IMR-90 (cell line): Measurements from ENCODE around the gene PIP5K1B. TPM values are rescaled to one million over a fixed set of nuclear protein-coding genes. Genes with fewer than 3 reads are reported as not detected.

ENCODE experiments used
- ATAC-seq: fragments of 200-7000 bp; cut with Tn5 transposase; 2 replicates; pipeline ENCODE4 v1.9.1; 2020; ENCODE audit warnings: low read depth, mild to moderate bottlenecking, moderate library complexity
- BruUV-seq: library from RNA; stranded (reverse); fragments of 400-500 nt; replicated peaks from 2 replicates; lab custom pipeline; 2021; lab: Mats Ljungman, UMichigan
- CTCF ChIA-PET: fragments of 300-600 bp; formaldehyde crosslinking; extraction: SDS; loops from one replicate; lab custom pipeline; 2021; ENCODE audit warnings: antibody characterized with exemption; lab: Yijun Ruan, JAX
- POLR2A ChIA-PET: fragments of 300-600 bp; sonication (Branson Sonifier 250); formaldehyde crosslinking; loops from one replicate; lab custom pipeline; 2022; ENCODE audit warnings: antibody characterized with exemption; ENCODE audit not compliant: unreplicated experiment; lab: Charles Lee
- DNase-seq: peaks from one replicate; pipeline ENCODE4 v3.0.0; 2013
- H2AFZ ChIP-seq: replicated peaks from 2 replicates; pipeline ENCODE3; 2013; ENCODE audit warnings: low read length, mild to moderate bottlenecking; ENCODE audit not compliant: poor library complexity
- H2AK5ac ChIP-seq: 2 replicates; pipeline ENCODE4 v1.6.1; 2013; ENCODE audit warnings: low read depth, low read length, inconsistent platforms
- H2AK9ac ChIP-seq: replicated peaks from 2 replicates; pipeline ENCODE3; 2013; ENCODE audit warnings: mild to moderate bottlenecking, low read depth, low read length, moderate library complexity; ENCODE audit not compliant: poor library complexity
- H2BK120ac ChIP-seq: 2 replicates; pipeline ENCODE4 v1.6.1; 2013; ENCODE audit warnings: low read depth, low read length, inconsistent platforms
- H2BK15ac ChIP-seq: 3 replicates; pipeline ENCODE4 v1.6.1; 2013; ENCODE audit warnings: low read depth, low read length, inconsistent platforms
- H2BK20ac ChIP-seq: 2 replicates; pipeline ENCODE4 v1.6.1; 2013; ENCODE audit warnings: low read depth, mild to moderate bottlenecking, inconsistent platforms, low read length, moderate library complexity
- H2BK5ac ChIP-seq: 2 replicates; pipeline ENCODE4 v1.6.1; 2013; ENCODE audit warnings: mild to moderate bottlenecking, low read depth, low read length, inconsistent platforms; ENCODE audit not compliant: poor library complexity, severe bottlenecking
- H3K14ac ChIP-seq: replicated peaks from 2 replicates; pipeline ENCODE4 v1.6.1; 2013; ENCODE audit warnings: low read depth, low read length, inconsistent platforms
- H3K18ac ChIP-seq: 2 replicates; pipeline ENCODE4 v1.6.1; 2013; ENCODE audit warnings: low read depth, low read length, control low read depth
- H3K23ac ChIP-seq: 2 replicates; pipeline ENCODE4 v1.6.1; 2013; ENCODE audit warnings: low read depth, low read length, inconsistent platforms
- H3K27ac ChIP-seq: 2 replicates; pipeline ENCODE4 v1.5.1; 2013; ENCODE audit warnings: mild to moderate bottlenecking, control low read depth, low read length; ENCODE audit not compliant: insufficient read depth
- H3K27me3 ChIP-seq: 2 replicates; pipeline ENCODE4 v1.6.1; 2013; ENCODE audit warnings: low read length; ENCODE audit not compliant: control insufficient read depth, insufficient read depth
- H3K36me3 ChIP-seq: 2 replicates; pipeline ENCODE4 v1.6.1; 2013; ENCODE audit warnings: low read length, mixed read lengths; ENCODE audit not compliant: control insufficient read depth, insufficient read depth
- H3K4ac ChIP-seq: 2 replicates; pipeline ENCODE4 v1.6.1; 2013; ENCODE audit warnings: low read depth, low read length, inconsistent platforms
- H3K4me1 ChIP-seq: 2 replicates; pipeline ENCODE4 v1.6.1; 2013; ENCODE audit warnings: low read length, mixed read lengths; ENCODE audit not compliant: control insufficient read depth, insufficient read depth
- H3K4me2 ChIP-seq: 2 replicates; pipeline ENCODE4 v1.6.1; 2013; ENCODE audit warnings: low read depth, mild to moderate bottlenecking, control low read depth, low read length, moderate library complexity
- H3K4me3 ChIP-seq: 2 replicates; pipeline ENCODE4 v1.5.1; 2013; ENCODE audit warnings: low read depth, mild to moderate bottlenecking, control low read depth, low read length, moderate library complexity; ENCODE audit not compliant: insufficient read depth
- H3K56ac ChIP-seq: 2 replicates; pipeline ENCODE4 v1.6.1; 2013; ENCODE audit warnings: low read length, inconsistent platforms; ENCODE audit not compliant: insufficient read depth; ENCODE audit errors: extremely low read depth
- H3K79me1 ChIP-seq, 2 experiments: 2 replicates each; pipeline ENCODE4 v1.6.1; 2013; ENCODE audit warnings: low read length in 2 of 2, inconsistent platforms in 1 of 2, low read depth in 1 of 2
- H3K9ac ChIP-seq: 2 replicates; pipeline ENCODE4 v1.6.1; 2013; ENCODE audit warnings: low read depth, low read length, control low read depth
- H3K9me1 ChIP-seq: 2 replicates; pipeline ENCODE4 v1.6.1; 2013; ENCODE audit warnings: low read length, inconsistent platforms; ENCODE audit not compliant: insufficient read depth
- H3K9me3 ChIP-seq: 2 replicates; pipeline ENCODE4 v1.6.1; 2013; ENCODE audit warnings: low read length; ENCODE audit not compliant: control insufficient read depth, insufficient read depth
- H4K20me1 ChIP-seq: 2 replicates; pipeline ENCODE4 v1.6.1; 2013; ENCODE audit warnings: low read length, inconsistent platforms; ENCODE audit not compliant: insufficient read depth
- H4K5ac ChIP-seq: 2 replicates; pipeline ENCODE4 v1.6.1; 2013; ENCODE audit warnings: mild to moderate bottlenecking, low read depth, low read length, control low read depth
- H4K8ac ChIP-seq, 2 experiments: 2 replicates each; pipeline ENCODE4 v1.6.1; 2013; ENCODE audit warnings: low read depth in 2 of 2, low read length in 2 of 2, control low read depth in 1 of 2, inconsistent platforms in 1 of 2
- H4K91ac ChIP-seq: 2 replicates; pipeline ENCODE4 v1.6.1; 2013; ENCODE audit warnings: low read depth, low read length, inconsistent platforms; ENCODE audit not compliant: insufficient read depth
- CEBPB ChIP-seq: IDR thresholded peaks from 2 replicates; pipeline ENCODE4 v1.6.1; 2012; ENCODE audit warnings: low read depth, low read length, improper control_type of control experiment
- CHD1 ChIP-seq: IDR thresholded peaks from 2 replicates; pipeline ENCODE4 v1.6.1; 2012; ENCODE audit warnings: low read depth, low read length, improper control_type of control experiment
- FOS ChIP-seq: fragments of 150-350 bp; IDR thresholded peaks from 2 replicates; pipeline ENCODE4 v1.6.1; 2016; ENCODE audit warnings: low read depth, low read length
- MAZ ChIP-seq: IDR thresholded peaks from 2 replicates; pipeline ENCODE4 v1.6.1; 2012; ENCODE audit warnings: low read depth, mild to moderate bottlenecking, low read length, improper control_type of control experiment, moderate library complexity, borderline replicate concordance
- NFE2L2 ChIP-seq: fragments of 150-350 bp; IDR thresholded peaks from 2 replicates; pipeline ENCODE4 v1.6.1; 2016; ENCODE audit warnings: low read depth, mild to moderate bottlenecking, low read length
- POLR2A ChIP-seq: IDR thresholded peaks from 2 replicates; pipeline ENCODE4 v1.6.1; 2012; ENCODE audit warnings: mild to moderate bottlenecking, low read depth, low read length
- RAD21 ChIP-seq: IDR thresholded peaks from 2 replicates; pipeline ENCODE4 v1.6.1; 2012; ENCODE audit warnings: low read length, improper control_type of control experiment
- RFX5 ChIP-seq: IDR thresholded peaks from 2 replicates; pipeline ENCODE4 v1.8.0; 2012; ENCODE audit warnings: low read depth, mild to moderate bottlenecking, low read length, moderate library complexity
- WGBS, 2 experiments: methylation state at CpG; one replicate each; pipeline versions ENCODE4 v1.1.5 to v1.1.7; 2013; ENCODE audit warnings: missing lambda C conversion rate in 2 of 2; ENCODE audit not compliant: insufficient read length in 1 of 2; ENCODE audit errors: extremely low coverage in 2 of 2; 5-methylcytosine and 5-hydroxymethylcytosine counted together
- dilution Hi-C: fragments of 300-500 bp; cut with HindIII; formaldehyde crosslinking; loops from one replicate; pipeline ENCODE4 v1.14.3; 2018; ENCODE audit warnings: low sequenced_read_pairs; ENCODE audit not compliant: unreplicated experiment
- in situ Hi-C: fragments of 300-500 bp; cut with MboI; formaldehyde crosslinking; loops from 3 replicates; pipeline ENCODE4 v1.14.3; 2019; ENCODE audit warnings: low sequenced_read_pairs, inconsistent platforms, mixed read lengths
- intact Hi-C: fragments of 100-400 bp; cut with micrococcal nuclease; formaldehyde crosslinking; loops from 2 replicates; pipeline ENCODE4 v1.10.0; 2022
- polyA plus RNA-seq, 3 experiments: library from polyadenylated mRNA; depleted of rRNA; stranded (reverse); fragments of >200 nt; gene quantifications; 2 replicates each; pipeline ENCODE4 v1.2.3, GENCODE V29; 2012; ENCODE audit warnings: low replicate concordance in 1 of 3
- total RNA-seq: library from RNA; depleted of rRNA; stranded (reverse); fragments of >200 nt; gene quantifications from 2 replicates; pipeline ENCODE4 v1.2.3, GENCODE V29; 2012
- TF ChIP-seq, protein P1 (sequence below): fragments of 150-350 bp; IDR thresholded peaks from 2 replicates; pipeline ENCODE4 v1.6.1; 2016; ENCODE audit warnings: low read depth, mild to moderate bottlenecking, low read length, moderate library complexity, borderline replicate concordance
- TF ChIP-seq, protein P2 (sequence below): conservative IDR thresholded peaks from 2 replicates; pipeline ENCODE4 v1.5.1; 2012; ENCODE audit warnings: mild to moderate bottlenecking, low read depth, low read length, improper control_type of control experiment

Gene PIP5K1B
- total and polyA plus RNA-seq, 2 of the 4 experiments (the other 2 are of a cell fraction): not detected

DNA sequence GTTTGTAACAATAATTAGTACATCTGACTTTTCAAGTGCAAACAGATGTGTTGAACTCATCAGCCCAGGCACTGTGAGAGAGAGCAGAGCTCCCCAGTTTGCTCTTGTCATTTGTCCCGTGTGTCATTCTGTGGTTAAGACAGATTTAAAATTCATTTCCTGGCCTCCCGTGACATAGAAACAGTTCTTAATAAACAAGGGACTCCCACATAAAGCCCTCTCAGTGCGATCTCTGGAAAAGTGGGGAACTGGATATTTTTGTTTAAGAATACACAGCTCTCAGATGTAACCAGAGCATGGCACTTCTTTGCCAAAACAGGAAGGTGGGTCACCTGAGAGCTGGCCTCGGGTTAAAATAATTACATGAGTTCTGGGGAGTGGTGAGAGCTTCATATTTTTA, 250.3 kb downstream of the PIP5K1B start:
- H2BK15ac ChIP-seq: no peak overlapping the region
- no peak overlapping the region for H2AK5ac ChIP-seq
- dilution Hi-C loops (no loop called here), in situ Hi-C loops (no loop called here), intact Hi-C loops (no loop called here)
- H3K9me1 ChIP-seq: no peaks in the 10 kb centered on the region
- DNase-seq (no peak), ATAC-seq (no peak)
- peaks cover 2% of the 10 kb centered on the region; the same call in 1 of the 2 replicates for H3K27me3 ChIP-seq
- no peaks in the 10 kb centered on the region for H4K20me1 ChIP-seq
- H2AFZ ChIP-seq: no peak overlapping the region
- H3K9ac ChIP-seq: no peak overlapping the region
- no peaks in the 10 kb centered on the region for H3K9me3 ChIP-seq
- H3K4me3 ChIP-seq: no peak overlapping the region
- no peak overlapping the region for H3K4ac ChIP-seq
- no CpG with 5 or more reads among the region's 4 CpGs for WGBS, 2 experiments
- no peak overlapping the region for H3K23ac ChIP-seq
- H4K91ac ChIP-seq: no peak overlapping the region
- no peak overlapping the region for H3K14ac ChIP-seq
- CTCF ChIA-PET: no interaction called here
- no peak overlapping the region for H2BK20ac ChIP-seq
- no peaks in the 10 kb centered on the region for H3K4me1 ChIP-seq
- no peak overlapping the region for H3K56ac ChIP-seq
- H3K36me3 ChIP-seq: no peaks in the 10 kb centered on the region
- H4K8ac ChIP-seq: no peak overlapping the region
- H3K79me1 ChIP-seq: no peaks in the 10 kb centered on the region
- H3K4me2 ChIP-seq: no peak overlapping the region
- POLR2A ChIA-PET: no interaction called here
- no peak overlapping the region for H4K5ac ChIP-seq
- TF ChIP-seq MAZ (no peak), FOS (no peak), CEBPB (no peak), POLR2A (no peak), RFX5 (no peak), RAD21 (no peak), CHD1 (no peak), NFE2L2 (no peak)
- TF ChIP-seq, protein P1, sequence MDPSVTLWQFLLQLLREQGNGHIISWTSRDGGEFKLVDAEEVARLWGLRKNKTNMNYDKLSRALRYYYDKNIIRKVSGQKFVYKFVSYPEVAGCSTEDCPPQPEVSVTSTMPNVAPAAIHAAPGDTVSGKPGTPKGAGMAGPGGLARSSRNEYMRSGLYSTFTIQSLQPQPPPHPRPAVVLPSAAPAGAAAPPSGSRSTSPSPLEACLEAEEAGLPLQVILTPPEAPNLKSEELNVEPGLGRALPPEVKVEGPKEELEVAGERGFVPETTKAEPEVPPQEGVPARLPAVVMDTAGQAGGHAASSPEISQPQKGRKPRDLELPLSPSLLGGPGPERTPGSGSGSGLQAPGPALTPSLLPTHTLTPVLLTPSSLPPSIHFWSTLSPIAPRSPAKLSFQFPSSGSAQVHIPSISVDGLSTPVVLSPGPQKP: no peak
- TF ChIP-seq, protein P2, sequence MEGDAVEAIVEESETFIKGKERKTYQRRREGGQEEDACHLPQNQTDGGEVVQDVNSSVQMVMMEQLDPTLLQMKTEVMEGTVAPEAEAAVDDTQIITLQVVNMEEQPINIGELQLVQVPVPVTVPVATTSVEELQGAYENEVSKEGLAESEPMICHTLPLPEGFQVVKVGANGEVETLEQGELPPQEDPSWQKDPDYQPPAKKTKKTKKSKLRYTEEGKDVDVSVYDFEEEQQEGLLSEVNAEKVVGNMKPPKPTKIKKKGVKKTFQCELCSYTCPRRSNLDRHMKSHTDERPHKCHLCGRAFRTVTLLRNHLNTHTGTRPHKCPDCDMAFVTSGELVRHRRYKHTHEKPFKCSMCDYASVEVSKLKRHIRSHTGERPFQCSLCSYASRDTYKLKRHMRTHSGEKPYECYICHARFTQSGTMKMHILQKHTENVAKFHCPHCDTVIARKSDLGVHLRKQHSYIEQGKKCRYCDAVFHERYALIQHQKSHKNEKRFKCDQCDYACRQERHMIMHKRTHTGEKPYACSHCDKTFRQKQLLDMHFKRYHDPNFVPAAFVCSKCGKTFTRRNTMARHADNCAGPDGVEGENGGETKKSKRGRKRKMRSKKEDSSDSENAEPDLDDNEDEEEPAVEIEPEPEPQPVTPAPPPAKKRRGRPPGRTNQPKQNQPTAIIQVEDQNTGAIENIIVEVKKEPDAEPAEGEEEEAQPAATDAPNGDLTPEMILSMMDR: no peak
- no peak overlapping the region for H2BK120ac ChIP-seq
- no peak overlapping the region for H2AK9ac ChIP-seq
- H3K18ac ChIP-seq: no peak overlapping the region
- no peak overlapping the region for H3K27ac ChIP-seq
- no TSS peak for BruUV-seq
- no peak overlapping the region for H2BK5ac ChIP-seq
